IMR-90 (cell line): Measurements from ENCODE around the gene TCF12. TPM values are rescaled to one million over a fixed set of nuclear protein-coding genes. Genes with fewer than 3 reads are reported as not detected.

Experiments used
- ATAC-seq: fragments of 200-7000 bp; cut with Tn5 transposase; 2 replicates; pipeline ENCODE4 v1.9.1; 2020; ENCODE audit warnings: low read depth, mild to moderate bottlenecking, moderate library complexity
- BruUV-seq: library from RNA; stranded (reverse); fragments of 400-500 nt; replicated peaks from 2 replicates; lab custom pipeline; 2021; lab: Mats Ljungman, UMichigan
- CTCF ChIA-PET: fragments of 300-600 bp; formaldehyde crosslinking; extraction: SDS; loops from one replicate; lab custom pipeline; 2021; ENCODE audit warnings: antibody characterized with exemption; lab: Yijun Ruan, JAX
- POLR2A ChIA-PET: fragments of 300-600 bp; sonication (Branson Sonifier 250); formaldehyde crosslinking; loops from one replicate; lab custom pipeline; 2022; ENCODE audit warnings: antibody characterized with exemption; ENCODE audit not compliant: unreplicated experiment; lab: Charles Lee
- DNase-seq: peaks from one replicate; pipeline ENCODE4 v3.0.0; 2013
- H2AFZ ChIP-seq: replicated peaks from 2 replicates; pipeline ENCODE3; 2013; ENCODE audit warnings: low read length, mild to moderate bottlenecking; ENCODE audit not compliant: poor library complexity
- H2AK5ac ChIP-seq: 2 replicates; pipeline ENCODE4 v1.6.1; 2013; ENCODE audit warnings: low read depth, low read length, inconsistent platforms
- H2AK9ac ChIP-seq: replicated peaks from 2 replicates; pipeline ENCODE3; 2013; ENCODE audit warnings: mild to moderate bottlenecking, low read depth, low read length, moderate library complexity; ENCODE audit not compliant: poor library complexity
- H2BK120ac ChIP-seq: 2 replicates; pipeline ENCODE4 v1.6.1; 2013; ENCODE audit warnings: low read depth, low read length, inconsistent platforms
- H2BK15ac ChIP-seq: 3 replicates; pipeline ENCODE4 v1.6.1; 2013; ENCODE audit warnings: low read depth, low read length, inconsistent platforms
- H2BK20ac ChIP-seq: 2 replicates; pipeline ENCODE4 v1.6.1; 2013; ENCODE audit warnings: low read depth, mild to moderate bottlenecking, inconsistent platforms, low read length, moderate library complexity
- H2BK5ac ChIP-seq: 2 replicates; pipeline ENCODE4 v1.6.1; 2013; ENCODE audit warnings: mild to moderate bottlenecking, low read depth, low read length, inconsistent platforms; ENCODE audit not compliant: poor library complexity, severe bottlenecking
- H3K14ac ChIP-seq: replicated peaks from 2 replicates; pipeline ENCODE4 v1.6.1; 2013; ENCODE audit warnings: low read depth, low read length, inconsistent platforms
- H3K18ac ChIP-seq: 2 replicates; pipeline ENCODE4 v1.6.1; 2013; ENCODE audit warnings: low read depth, low read length, control low read depth
- H3K23ac ChIP-seq: 2 replicates; pipeline ENCODE4 v1.6.1; 2013; ENCODE audit warnings: low read depth, low read length, inconsistent platforms
- H3K27ac ChIP-seq: 2 replicates; pipeline ENCODE4 v1.5.1; 2013; ENCODE audit warnings: mild to moderate bottlenecking, control low read depth, low read length; ENCODE audit not compliant: insufficient read depth
- H3K27me3 ChIP-seq: 2 replicates; pipeline ENCODE4 v1.6.1; 2013; ENCODE audit warnings: low read length; ENCODE audit not compliant: control insufficient read depth, insufficient read depth
- H3K36me3 ChIP-seq: 2 replicates; pipeline ENCODE4 v1.6.1; 2013; ENCODE audit warnings: low read length, mixed read lengths; ENCODE audit not compliant: control insufficient read depth, insufficient read depth
- H3K4ac ChIP-seq: 2 replicates; pipeline ENCODE4 v1.6.1; 2013; ENCODE audit warnings: low read depth, low read length, inconsistent platforms
- H3K4me1 ChIP-seq: 2 replicates; pipeline ENCODE4 v1.6.1; 2013; ENCODE audit warnings: low read length, mixed read lengths; ENCODE audit not compliant: control insufficient read depth, insufficient read depth
- H3K4me2 ChIP-seq: 2 replicates; pipeline ENCODE4 v1.6.1; 2013; ENCODE audit warnings: low read depth, mild to moderate bottlenecking, control low read depth, low read length, moderate library complexity
- H3K4me3 ChIP-seq: 2 replicates; pipeline ENCODE4 v1.5.1; 2013; ENCODE audit warnings: low read depth, mild to moderate bottlenecking, control low read depth, low read length, moderate library complexity; ENCODE audit not compliant: insufficient read depth
- H3K56ac ChIP-seq: 2 replicates; pipeline ENCODE4 v1.6.1; 2013; ENCODE audit warnings: low read length, inconsistent platforms; ENCODE audit not compliant: insufficient read depth; ENCODE audit errors: extremely low read depth
- H3K79me1 ChIP-seq, 2 experiments: 2 replicates each; pipeline ENCODE4 v1.6.1; 2013; ENCODE audit warnings: low read length in 2 of 2, inconsistent platforms in 1 of 2, low read depth in 1 of 2
- H3K9ac ChIP-seq: 2 replicates; pipeline ENCODE4 v1.6.1; 2013; ENCODE audit warnings: low read depth, low read length, control low read depth
- H3K9me1 ChIP-seq: 2 replicates; pipeline ENCODE4 v1.6.1; 2013; ENCODE audit warnings: low read length, inconsistent platforms; ENCODE audit not compliant: insufficient read depth
- H3K9me3 ChIP-seq: 2 replicates; pipeline ENCODE4 v1.6.1; 2013; ENCODE audit warnings: low read length; ENCODE audit not compliant: control insufficient read depth, insufficient read depth
- H4K20me1 ChIP-seq: 2 replicates; pipeline ENCODE4 v1.6.1; 2013; ENCODE audit warnings: low read length, inconsistent platforms; ENCODE audit not compliant: insufficient read depth
- H4K5ac ChIP-seq: 2 replicates; pipeline ENCODE4 v1.6.1; 2013; ENCODE audit warnings: mild to moderate bottlenecking, low read depth, low read length, control low read depth
- H4K8ac ChIP-seq, 2 experiments: 2 replicates each; pipeline ENCODE4 v1.6.1; 2013; ENCODE audit warnings: low read depth in 2 of 2, low read length in 2 of 2, control low read depth in 1 of 2, inconsistent platforms in 1 of 2
- H4K91ac ChIP-seq: 2 replicates; pipeline ENCODE4 v1.6.1; 2013; ENCODE audit warnings: low read depth, low read length, inconsistent platforms; ENCODE audit not compliant: insufficient read depth
- BHLHE40 ChIP-seq: fragments of 150-350 bp; IDR thresholded peaks from 2 replicates; pipeline ENCODE4 v1.6.1; 2016; ENCODE audit warnings: mild to moderate bottlenecking, low read depth, low read length
- CHD1 ChIP-seq: IDR thresholded peaks from 2 replicates; pipeline ENCODE4 v1.6.1; 2012; ENCODE audit warnings: low read depth, low read length, improper control_type of control experiment
- FOS ChIP-seq: fragments of 150-350 bp; IDR thresholded peaks from 2 replicates; pipeline ENCODE4 v1.6.1; 2016; ENCODE audit warnings: low read depth, low read length
- MAFK ChIP-seq: IDR thresholded peaks from 2 replicates; pipeline ENCODE4 v1.6.1; 2012; ENCODE audit warnings: low read depth, low read length, improper control_type of control experiment
- MAZ ChIP-seq: IDR thresholded peaks from 2 replicates; pipeline ENCODE4 v1.6.1; 2012; ENCODE audit warnings: low read depth, mild to moderate bottlenecking, low read length, improper control_type of control experiment, moderate library complexity, borderline replicate concordance
- NFE2L2 ChIP-seq: fragments of 150-350 bp; IDR thresholded peaks from 2 replicates; pipeline ENCODE4 v1.6.1; 2016; ENCODE audit warnings: low read depth, mild to moderate bottlenecking, low read length
- POLR2A ChIP-seq: IDR thresholded peaks from 2 replicates; pipeline ENCODE4 v1.6.1; 2012; ENCODE audit warnings: mild to moderate bottlenecking, low read depth, low read length
- RAD21 ChIP-seq: IDR thresholded peaks from 2 replicates; pipeline ENCODE4 v1.6.1; 2012; ENCODE audit warnings: low read length, improper control_type of control experiment
- RCOR1 ChIP-seq: IDR thresholded peaks from 2 replicates; pipeline ENCODE4 v1.6.1; 2012; ENCODE audit warnings: mild to moderate bottlenecking, low read length, improper control_type of control experiment; ENCODE audit not compliant: insufficient replicate concordance
- RFX5 ChIP-seq: IDR thresholded peaks from 2 replicates; pipeline ENCODE4 v1.8.0; 2012; ENCODE audit warnings: low read depth, mild to moderate bottlenecking, low read length, moderate library complexity
- SMC3 ChIP-seq: fragments of 150-350 bp; IDR thresholded peaks from 2 replicates; pipeline ENCODE4 v1.6.1; 2016; ENCODE audit warnings: low read depth, mild to moderate bottlenecking, antibody characterized with exemption, low read length, moderate library complexity
- WGBS, 2 experiments: methylation state at CpG; one replicate each; pipeline versions ENCODE4 v1.1.5 to v1.1.7; 2013; ENCODE audit warnings: missing lambda C conversion rate in 2 of 2; ENCODE audit not compliant: insufficient read length in 1 of 2; ENCODE audit errors: extremely low coverage in 2 of 2; 5-methylcytosine and 5-hydroxymethylcytosine counted together
- dilution Hi-C: fragments of 300-500 bp; cut with HindIII; formaldehyde crosslinking; loops from one replicate; pipeline ENCODE4 v1.14.3; 2018; ENCODE audit warnings: low sequenced_read_pairs; ENCODE audit not compliant: unreplicated experiment
- in situ Hi-C: fragments of 300-500 bp; cut with MboI; formaldehyde crosslinking; loops from 3 replicates; pipeline ENCODE4 v1.14.3; 2019; ENCODE audit warnings: low sequenced_read_pairs, inconsistent platforms, mixed read lengths
- intact Hi-C: fragments of 100-400 bp; cut with micrococcal nuclease; formaldehyde crosslinking; loops from 2 replicates; pipeline ENCODE4 v1.10.0; 2022
- polyA plus RNA-seq, 3 experiments: library from polyadenylated mRNA; depleted of rRNA; stranded (reverse); fragments of >200 nt; gene quantifications; 2 replicates each; pipeline ENCODE4 v1.2.3, GENCODE V29; 2012; ENCODE audit warnings: low replicate concordance in 1 of 3
- total RNA-seq: library from RNA; depleted of rRNA; stranded (reverse); fragments of >200 nt; gene quantifications from 2 replicates; pipeline ENCODE4 v1.2.3, GENCODE V29; 2012
- TF ChIP-seq, protein P1 (sequence below): fragments of 150-350 bp; IDR thresholded peaks from 2 replicates; pipeline ENCODE4 v1.6.1; 2016; ENCODE audit warnings: low read depth, mild to moderate bottlenecking, low read length, moderate library complexity, borderline replicate concordance
- TF ChIP-seq, protein P2 (sequence below): fragments of 150-350 bp; IDR thresholded peaks from 2 replicates; pipeline ENCODE4 v1.6.1; 2017; ENCODE audit warnings: mild to moderate bottlenecking, antibody characterized with exemption, low read length, low read depth
- TF ChIP-seq, protein P3 (sequence below): conservative IDR thresholded peaks from 2 replicates; pipeline ENCODE4 v1.5.1; 2012; ENCODE audit warnings: mild to moderate bottlenecking, low read depth, low read length, improper control_type of control experiment

Gene TCF12
- total and polyA plus RNA-seq, 2 of the 4 experiments (the other 2 are of a cell fraction) = 79.4 to 160 TPM

DNA sequence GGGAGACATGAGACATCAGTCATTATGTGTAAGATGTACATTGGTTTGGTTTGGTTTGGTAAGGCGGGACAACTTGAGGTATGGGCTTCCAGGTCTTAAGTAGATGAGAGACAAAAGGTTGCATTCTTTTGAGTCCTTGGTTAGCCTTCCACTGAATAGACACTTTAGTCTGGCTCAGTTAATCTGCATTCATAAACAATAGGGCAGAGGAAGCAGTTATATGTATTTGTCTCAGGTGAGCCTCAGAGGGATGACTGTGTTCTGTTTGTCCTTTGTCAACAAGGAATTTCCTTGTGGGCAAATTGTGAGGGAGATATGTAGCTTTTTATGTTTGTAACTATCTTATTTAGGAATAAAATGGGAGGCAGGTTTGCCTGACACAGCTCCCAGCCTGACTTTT lies 50.4 kb downstream of the TCF12 start:
- H2AFZ ChIP-seq = no peak overlapping the region
- intact Hi-C loops = no loop called here
- no TSS peak for BruUV-seq
- H2BK5ac ChIP-seq = no peak overlapping the region
- H3K4ac ChIP-seq = no peak overlapping the region
- ChIA-PET CTCF (no interaction called here), POLR2A (no interaction called here)
- no peak for TF ChIP-seq NFE2L2
- TF ChIP-seq, protein P1, sequence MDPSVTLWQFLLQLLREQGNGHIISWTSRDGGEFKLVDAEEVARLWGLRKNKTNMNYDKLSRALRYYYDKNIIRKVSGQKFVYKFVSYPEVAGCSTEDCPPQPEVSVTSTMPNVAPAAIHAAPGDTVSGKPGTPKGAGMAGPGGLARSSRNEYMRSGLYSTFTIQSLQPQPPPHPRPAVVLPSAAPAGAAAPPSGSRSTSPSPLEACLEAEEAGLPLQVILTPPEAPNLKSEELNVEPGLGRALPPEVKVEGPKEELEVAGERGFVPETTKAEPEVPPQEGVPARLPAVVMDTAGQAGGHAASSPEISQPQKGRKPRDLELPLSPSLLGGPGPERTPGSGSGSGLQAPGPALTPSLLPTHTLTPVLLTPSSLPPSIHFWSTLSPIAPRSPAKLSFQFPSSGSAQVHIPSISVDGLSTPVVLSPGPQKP = no peak
- TF ChIP-seq, protein P2, sequence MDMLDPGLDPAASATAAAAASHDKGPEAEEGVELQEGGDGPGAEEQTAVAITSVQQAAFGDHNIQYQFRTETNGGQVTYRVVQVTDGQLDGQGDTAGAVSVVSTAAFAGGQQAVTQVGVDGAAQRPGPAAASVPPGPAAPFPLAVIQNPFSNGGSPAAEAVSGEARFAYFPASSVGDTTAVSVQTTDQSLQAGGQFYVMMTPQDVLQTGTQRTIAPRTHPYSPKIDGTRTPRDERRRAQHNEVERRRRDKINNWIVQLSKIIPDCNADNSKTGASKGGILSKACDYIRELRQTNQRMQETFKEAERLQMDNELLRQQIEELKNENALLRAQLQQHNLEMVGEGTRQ = no peak
- TF ChIP-seq SMC3 = no peak
- TF ChIP-seq MAFK = no peak
- TF ChIP-seq RFX5 = no peak
- TF ChIP-seq FOS = no peak
- no peak for TF ChIP-seq RCOR1
- TF ChIP-seq POLR2A = no peak
- TF ChIP-seq, protein P3, sequence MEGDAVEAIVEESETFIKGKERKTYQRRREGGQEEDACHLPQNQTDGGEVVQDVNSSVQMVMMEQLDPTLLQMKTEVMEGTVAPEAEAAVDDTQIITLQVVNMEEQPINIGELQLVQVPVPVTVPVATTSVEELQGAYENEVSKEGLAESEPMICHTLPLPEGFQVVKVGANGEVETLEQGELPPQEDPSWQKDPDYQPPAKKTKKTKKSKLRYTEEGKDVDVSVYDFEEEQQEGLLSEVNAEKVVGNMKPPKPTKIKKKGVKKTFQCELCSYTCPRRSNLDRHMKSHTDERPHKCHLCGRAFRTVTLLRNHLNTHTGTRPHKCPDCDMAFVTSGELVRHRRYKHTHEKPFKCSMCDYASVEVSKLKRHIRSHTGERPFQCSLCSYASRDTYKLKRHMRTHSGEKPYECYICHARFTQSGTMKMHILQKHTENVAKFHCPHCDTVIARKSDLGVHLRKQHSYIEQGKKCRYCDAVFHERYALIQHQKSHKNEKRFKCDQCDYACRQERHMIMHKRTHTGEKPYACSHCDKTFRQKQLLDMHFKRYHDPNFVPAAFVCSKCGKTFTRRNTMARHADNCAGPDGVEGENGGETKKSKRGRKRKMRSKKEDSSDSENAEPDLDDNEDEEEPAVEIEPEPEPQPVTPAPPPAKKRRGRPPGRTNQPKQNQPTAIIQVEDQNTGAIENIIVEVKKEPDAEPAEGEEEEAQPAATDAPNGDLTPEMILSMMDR = no peak
- TF ChIP-seq MAZ = no peak
- TF ChIP-seq CHD1 = no peak
- TF ChIP-seq RAD21 = no peak
- TF ChIP-seq BHLHE40 = no peak
- no peak overlapping the region for H3K27ac ChIP-seq
- no CpG with 5 or more reads among the region's 1 CpG for WGBS, 2 experiments
- H4K20me1 ChIP-seq = peaks cover 76% of the 10 kb centered on the region
- H4K91ac ChIP-seq = no peak overlapping the region
- no peaks in the 10 kb centered on the region for H3K36me3 ChIP-seq
- H3K9me3 ChIP-seq = no peaks in the 10 kb centered on the region
- H3K18ac ChIP-seq = no peak overlapping the region
- H2BK20ac ChIP-seq = no peak overlapping the region
- peaks cover 3% of the 10 kb centered on the region; the same call in 1 of the 2 replicates for H3K4me1 ChIP-seq
- H4K8ac ChIP-seq = no peak overlapping the region
- H3K9ac ChIP-seq = no peak overlapping the region
- in situ Hi-C loops = no loop called here
- H3K79me1 ChIP-seq = peaks cover 40 to 70% of the 10 kb centered on the region in 2 experiments
- no peak overlapping the region for H3K23ac ChIP-seq
- no peaks in the 10 kb centered on the region for H3K27me3 ChIP-seq
- H2AK5ac ChIP-seq = no peak overlapping the region
- no peak overlapping the region for H3K4me2 ChIP-seq
- no peak overlapping the region for H2BK120ac ChIP-seq
- H3K56ac ChIP-seq = no peak overlapping the region
- dilution Hi-C loops = no loop called here
- DNase-seq = no peak
- H3K9me1 ChIP-seq = peaks cover 3% of the 10 kb centered on the region
- no peak overlapping the region for H4K5ac ChIP-seq
- no peak overlapping the region for H2BK15ac ChIP-seq
- no peak overlapping the region for H3K14ac ChIP-seq
- no peak for ATAC-seq
- H2AK9ac ChIP-seq = no peak overlapping the region
- no peak overlapping the region for H3K4me3 ChIP-seq
